ENCODE data around the gene SLC39A6. TPM values are rescaled to one million over a fixed set of nuclear protein-coding genes. Genes with fewer than 3 reads are reported as not detected.

The SLC39A6 gene
- total RNA-seq, 2 donors from 2014 or later: 25.7 to 34.1 TPM

- no peak overlapping the region for H3K27ac ChIP-seq (ENCODE audit: low read depth, low read length)
- H3K9me3 Mint-ChIP-seq: no peaks in the 10 kb centered on the region
- no peak overlapping the region for H3K9ac ChIP-seq (ENCODE audit: extremely low read depth, low read length, poor library complexity, severe bottlenecking)
- 77 to 85% methylated on average over 2 of the region's 3 CpGs for WGBS, 2 experiments (ENCODE audit: insufficient coverage in 1 of 2, insufficient read length in 1 of 2)
- no peaks in the 10 kb centered on the region for H3K27me3 Mint-ChIP-seq (ENCODE audit: insufficient read depth)
- no peak overlapping the region for H3K4me3 ChIP-seq (ENCODE audit: low read length)
- TF ChIP-seq CTCF (conservative IDR thresholded peaks at IDR 0.05): no peak
- H3K4me1 Mint-ChIP-seq: peaks cover 20% of the 10 kb centered on the region
- no peaks in the 10 kb centered on the region for H3K27me3 ChIP-seq (ENCODE audit: control insufficient read depth, insufficient read depth, low read length, poor library complexity, severe bottlenecking)
- peaks cover 22% of the 10 kb centered on the region for H3K36me3 Mint-ChIP-seq (ENCODE audit: low read depth)
- H3K4me1 ChIP-seq (ENCODE audit: control insufficient read depth, insufficient read depth, low read length): peaks cover 5% of the 10 kb centered on the region
- peak overlapping the region; percentile 23 for H3K27ac Mint-ChIP-seq
- no peaks in the 10 kb centered on the region for H3K9me3 ChIP-seq (ENCODE audit: control insufficient read depth, low read length)
- no peak for DNase-seq
- peaks cover 27% of the 10 kb centered on the region for H3K36me3 ChIP-seq (ENCODE audit: control insufficient read depth, insufficient read depth, low read length)
- no peak overlapping the region for H3K4me3 Mint-ChIP-seq
Measured at GRCh38 chr18:36132756-36133155, 3.6 kb upstream of the SLC39A6 start.

- no peaks in the 10 kb centered on the region for H3K27me3 Mint-ChIP-seq (ENCODE audit: insufficient read depth)
Measured at GRCh38 chr18:36131692-36132483, 2.7 kb upstream of the SLC39A6 start.

GRCh38 chr18:36130883-36131653, 1.9 kb upstream of the SLC39A6 start:
- no peaks in the 10 kb centered on the region for H3K9me3 Mint-ChIP-seq
- H3K36me3 ChIP-seq (ENCODE audit: control insufficient read depth, insufficient read depth, low read length): peaks cover 21% of the 10 kb centered on the region
- H3K27me3 ChIP-seq (ENCODE audit: control insufficient read depth, insufficient read depth, low read length, poor library complexity, severe bottlenecking): no peaks in the 10 kb centered on the region
- no peak overlapping the region for H3K27ac ChIP-seq (ENCODE audit: low read depth, low read length)
- no peak for DNase-seq
- H3K4me1 ChIP-seq (ENCODE audit: control insufficient read depth, insufficient read depth, low read length): no peaks in the 10 kb centered on the region
- 94 to 99% methylated on average over 14 to 24 of the region's 26 CpGs for WGBS, 2 experiments (ENCODE audit: insufficient coverage in 1 of 2, insufficient read length in 1 of 2)
- H3K9ac ChIP-seq (ENCODE audit: extremely low read depth, low read length, poor library complexity, severe bottlenecking): no peak overlapping the region
- H3K27ac Mint-ChIP-seq: no peak overlapping the region
- no peak for TF ChIP-seq CTCF (conservative IDR thresholded peaks at IDR 0.05)
- H3K27me3 Mint-ChIP-seq (ENCODE audit: insufficient read depth): no peaks in the 10 kb centered on the region
- H3K4me1 Mint-ChIP-seq: peaks cover 20% of the 10 kb centered on the region
- peaks cover 13% of the 10 kb centered on the region for H3K36me3 Mint-ChIP-seq (ENCODE audit: low read depth)
- H3K9me3 ChIP-seq (ENCODE audit: control insufficient read depth, low read length): no peaks in the 10 kb centered on the region
- H3K4me3 ChIP-seq (ENCODE audit: low read length): peak overlapping the region; percentile 96
- H3K4me3 Mint-ChIP-seq: peak overlapping the region; percentile 95

More at GRCh38 chr18:36131692-36132483, 2.7 kb upstream of the SLC39A6 start:
- peaks cover 22% of the 10 kb centered on the region for H3K36me3 ChIP-seq (ENCODE audit: control insufficient read depth, insufficient read depth, low read length)
- H3K9me3 ChIP-seq (ENCODE audit: control insufficient read depth, low read length): no peaks in the 10 kb centered on the region
- TF ChIP-seq CTCF (conservative IDR thresholded peaks at IDR 0.05): no peak
- peak overlapping the region; percentile 96 for H3K4me3 ChIP-seq (ENCODE audit: low read length)
- no peak overlapping the region for H3K27ac Mint-ChIP-seq
- peaks cover 13% of the 10 kb centered on the region for H3K36me3 Mint-ChIP-seq (ENCODE audit: low read depth)
- no peaks in the 10 kb centered on the region for H3K4me1 ChIP-seq (ENCODE audit: control insufficient read depth, insufficient read depth, low read length)
- WGBS, 2 experiments (ENCODE audit: insufficient coverage in 1 of 2, insufficient read length in 1 of 2): 88 to 92% methylated on average over 7 to 9 of the region's 9 CpGs
- no peak for DNase-seq
- H3K4me3 Mint-ChIP-seq: peak overlapping the region; percentile 95
- no peak overlapping the region for H3K9ac ChIP-seq (ENCODE audit: extremely low read depth, low read length, poor library complexity, severe bottlenecking)
- H3K4me1 Mint-ChIP-seq: peaks cover 20% of the 10 kb centered on the region
- H3K9me3 Mint-ChIP-seq: no peaks in the 10 kb centered on the region
- no peak overlapping the region for H3K27ac ChIP-seq (ENCODE audit: low read depth, low read length)
- H3K27me3 ChIP-seq (ENCODE audit: control insufficient read depth, insufficient read depth, low read length, poor library complexity, severe bottlenecking): no peaks in the 10 kb centered on the region
